Measurements from ENCODE around the gene PRKCZ.
"Not testable (repeated sequence)": the region's sequence is repeated elsewhere in the genome, so short reads cannot be mapped to it uniquely, and the experiment has no call there.

PRKCZ gene

GRCh38 chr1:2087766-2088165 is 37.6 kb downstream of the PRKCZ start:
- no peak for DNase-seq (ENCODE audit: low spot score)

GRCh38 chr1:2088458-2088857 is 38.2 kb downstream of the PRKCZ start:
- DNase-seq (ENCODE audit: low spot score): no peak

- no peak for DNase-seq (ENCODE audit: low spot score)
Measured at GRCh38 chr1:2089051-2089450, 38.8 kb downstream of the PRKCZ start.

GRCh38 chr1:2090216-2090890 is 40.1 kb downstream of the PRKCZ start:
- no peak for DNase-seq (ENCODE audit: low spot score)

- peak; percentile 25 for DNase-seq (ENCODE audit: low spot score)
Measured at GRCh38 chr1:2091611-2092604, 41.7 kb downstream of the PRKCZ start.

GRCh38 chr1:2093055-2093454 is 42.8 kb downstream of the PRKCZ start:
- DNase-seq (ENCODE audit: low spot score): no peak

GRCh38 chr1:2093636-2094035 is 43.4 kb downstream of the PRKCZ start:
- DNase-seq (ENCODE audit: low spot score): no peak

GRCh38 chr1:2094269-2095158 is 44.3 kb downstream of the PRKCZ start:
- DNase-seq (ENCODE audit: low spot score): not testable (repeated sequence)

GRCh38 chr1:2095394-2095793 is 45.2 kb downstream of the PRKCZ start:
- DNase-seq (ENCODE audit: low spot score): no peak

- no peak for DNase-seq (ENCODE audit: low spot score)
Measured at GRCh38 chr1:2095981-2096736, 45.9 kb downstream of the PRKCZ start.

GRCh38 chr1:2097386-2098300 is 47.4 kb downstream of the PRKCZ start:
- DNase-seq (ENCODE audit: low spot score): no peak

GRCh38 chr1:2098301-2098698 is 48.1 kb downstream of the PRKCZ start:
- no peak for DNase-seq (ENCODE audit: low spot score)

GRCh38 chr1:2098839-2099785 is 48.9 kb downstream of the PRKCZ start:
- no peak for DNase-seq (ENCODE audit: low spot score)

GRCh38 chr1:2099886-2100779 is 49.9 kb downstream of the PRKCZ start:
- no peak for DNase-seq (ENCODE audit: low spot score)

GRCh38 chr1:2100780-2101108 is 50.5 kb downstream of the PRKCZ start:
- DNase-seq (ENCODE audit: low spot score): no peak

GRCh38 chr1:2101531-2101930 is 51.3 kb downstream of the PRKCZ start:
- DNase-seq (ENCODE audit: low spot score): no peak

- DNase-seq (ENCODE audit: low spot score): no peak
Measured at GRCh38 chr1:2101946-2102345, 51.7 kb downstream of the PRKCZ start.

- DNase-seq (ENCODE audit: low spot score): no peak
Measured at GRCh38 chr1:2102753-2103152, 52.5 kb downstream of the PRKCZ start.

Data from CD4-positive, alpha-beta T cell treated with Interleukin-15 for 4 hours (primary cell).